GM18507 (cell line): ENCODE results near the gene DCBLD1.

Experiments
- DNase-seq: peaks from one replicate; pipeline ENCODE4 v3.0.0; 2011; ENCODE audit warnings: low read depth; ENCODE audit not compliant: insufficient read length; ENCODE audit errors: extremely low spot score
- FAIRE-seq: peaks from 2 replicates; lab custom pipeline; 2011; peaks lifted over from hg19 to GRCh38; lab: Jason Lieb, UNC

DCBLD1 gene

DNA sequence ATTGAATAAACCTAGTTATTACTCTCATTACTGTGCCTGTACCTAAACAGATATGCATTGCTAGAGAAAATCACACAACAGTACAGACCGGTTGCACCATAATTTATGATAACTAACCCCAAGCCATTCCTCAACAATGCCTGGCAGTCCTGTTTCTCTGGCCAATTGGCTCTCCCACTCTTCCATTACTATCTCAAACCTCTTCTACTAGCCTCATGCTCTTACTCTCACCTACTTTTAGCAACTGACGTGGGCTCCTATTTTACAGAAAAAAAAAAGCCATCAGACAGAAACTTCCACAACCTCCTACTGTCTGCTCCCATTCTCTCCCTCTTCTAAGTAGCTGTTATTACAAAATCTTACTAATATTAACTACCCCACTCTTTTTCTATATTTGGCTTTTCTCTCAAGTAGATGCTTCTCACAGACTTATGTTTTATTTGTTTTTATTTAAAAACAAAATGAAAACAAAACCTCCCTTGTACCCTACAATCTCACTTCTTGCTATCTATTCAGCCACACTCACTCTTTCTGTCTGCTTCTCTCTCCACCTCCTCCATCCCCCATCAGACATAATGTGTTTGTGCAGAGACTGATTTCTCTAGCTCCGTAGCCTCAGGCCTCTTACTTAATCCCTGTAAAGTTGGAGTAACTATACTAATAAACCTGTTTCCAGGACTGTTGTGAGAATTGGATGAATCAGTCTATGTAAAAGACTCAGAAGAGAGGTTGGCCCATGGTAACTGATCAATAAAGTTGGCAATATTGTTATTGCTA lies 110.7 kb downstream of the DCBLD1 start:
- DNase-seq: no peak
- no peak for FAIRE-seq

DNA sequence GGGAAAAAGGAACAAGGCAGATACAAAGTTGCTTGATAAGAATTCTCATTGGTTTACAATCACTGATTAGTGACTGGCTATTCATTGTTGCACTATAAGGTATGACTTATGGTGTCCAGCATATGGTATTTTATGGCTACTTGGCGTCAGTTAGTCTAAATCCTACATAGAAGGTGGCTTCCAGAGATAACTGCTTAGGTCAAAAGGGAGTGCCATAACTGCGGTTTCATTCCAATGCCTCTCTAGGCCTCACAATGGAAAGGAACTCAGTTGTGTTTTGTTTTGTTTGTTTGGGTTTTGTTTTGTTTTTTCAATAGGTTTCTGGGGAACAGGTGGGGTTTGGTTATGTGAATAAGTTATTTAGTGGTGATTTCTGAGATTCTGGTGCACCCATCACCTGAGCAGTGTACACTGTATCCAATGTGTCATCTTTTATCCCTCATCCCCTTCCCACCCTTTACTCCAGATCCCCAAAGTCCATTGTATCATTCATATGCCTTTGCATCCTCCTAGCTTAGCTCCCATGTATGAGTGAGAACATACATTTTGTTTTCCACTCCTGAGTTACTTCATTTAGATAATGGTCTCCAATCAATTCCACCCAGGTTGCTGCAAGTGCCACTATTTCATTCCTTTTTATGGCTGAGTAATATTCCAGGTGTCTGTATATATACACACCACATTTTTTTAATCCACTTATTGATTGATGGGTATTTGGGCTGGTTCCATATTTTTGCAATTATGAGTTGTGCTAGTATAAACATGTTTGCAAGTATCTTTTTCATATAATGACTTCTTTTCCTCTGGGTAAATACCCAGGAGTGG lies 112.8 kb downstream of the DCBLD1 start:
- FAIRE-seq: no peak

DNA sequence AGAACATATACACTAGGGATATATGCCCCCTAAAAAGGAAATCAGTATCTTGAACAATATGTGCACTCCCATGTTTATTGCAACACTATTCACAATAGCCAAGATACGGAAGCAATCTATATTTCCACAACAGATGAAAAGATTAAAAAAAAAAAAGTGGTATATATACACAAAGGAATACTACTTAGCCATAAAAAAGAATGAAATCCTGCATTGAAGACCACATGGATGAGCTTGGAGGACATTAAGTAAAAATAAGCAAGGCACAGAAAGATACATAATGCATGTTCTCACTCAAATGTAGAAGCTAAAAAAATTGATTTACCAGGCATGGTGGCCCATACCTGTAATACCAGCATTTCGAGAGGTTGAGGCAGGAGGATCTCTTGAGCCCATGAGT lies 115.3 kb downstream of the DCBLD1 start:
- no peak for FAIRE-seq
- no peak for DNase-seq

More for the DNA sequence above, 112.8 kb downstream of the DCBLD1 start:
- no peak for DNase-seq
